ENCODE results near the gene KRT86.
"Not testable (repeated sequence)": the region's sequence is repeated elsewhere in the genome, so short reads cannot be mapped to it uniquely, and the experiment has no call there.

KRT86 gene

DNA sequence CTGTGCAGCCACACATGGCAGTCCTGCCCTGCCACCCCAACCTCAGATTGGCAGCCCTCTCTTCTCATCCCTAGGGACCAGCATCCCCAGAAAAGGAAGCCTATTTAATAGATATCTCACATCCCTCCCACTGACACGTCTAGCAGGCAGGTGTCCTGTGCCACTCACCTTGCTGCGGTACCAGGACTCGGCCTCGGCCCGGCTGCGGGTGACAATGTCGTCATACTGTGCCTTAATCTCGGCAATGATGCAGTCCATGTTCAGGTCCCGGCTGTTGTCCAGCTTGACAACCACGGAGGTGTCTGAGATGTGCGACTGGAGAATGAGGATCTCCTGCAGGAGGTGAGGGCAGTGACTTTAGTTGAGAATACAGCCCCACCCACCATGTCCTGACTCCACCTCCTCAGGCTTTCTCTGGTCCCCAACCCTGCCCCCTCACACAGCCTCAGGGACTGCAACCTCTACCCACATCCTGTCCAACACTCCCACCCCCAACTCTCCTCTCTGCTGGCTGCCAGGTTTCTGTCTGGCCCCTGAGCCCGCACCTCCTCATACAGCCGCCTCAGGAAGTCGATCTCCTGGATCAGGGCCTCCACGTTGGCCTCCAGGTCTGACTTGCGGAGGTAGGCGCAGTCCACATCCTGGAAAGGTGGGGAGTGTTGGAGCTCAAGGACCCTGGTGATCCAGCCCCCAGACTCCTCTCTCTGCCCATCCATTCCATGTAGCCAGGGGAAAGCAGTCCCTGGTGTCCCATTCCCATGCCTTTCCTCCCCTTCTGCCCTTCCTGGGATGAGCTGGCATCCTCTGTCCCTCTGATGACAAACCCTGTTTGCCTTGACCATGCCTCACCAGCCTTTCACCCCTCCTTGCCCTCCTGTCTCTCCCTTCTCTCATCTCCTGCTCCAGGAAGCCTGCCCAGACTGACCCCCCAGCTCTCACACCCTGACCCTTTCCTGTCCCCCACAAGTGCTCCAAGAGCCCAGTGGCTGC is 13.7 kb downstream of the KRT86 start:
- not testable (repeated sequence) for H3K36me3 Mint-ChIP-seq (ENCODE audit: insufficient read depth); H3K9me3 Mint-ChIP-seq; H3K27me3 Mint-ChIP-seq; DNase-seq (ENCODE audit: low spot score in 2 of 2)
- Mint-ChIP-seq H3K27ac (ENCODE audit: low read depth) (peak overlapping the region; percentile 68), H3K4me3 (peak overlapping the region; percentile 33), H3K4me1 (peaks cover 15% of the 10 kb centered on the region)
- peak; percentile 77 for ATAC-seq (replicated peaks; ENCODE audit: extremely low read depth, poor library complexity, severe bottlenecking)

DNA sequence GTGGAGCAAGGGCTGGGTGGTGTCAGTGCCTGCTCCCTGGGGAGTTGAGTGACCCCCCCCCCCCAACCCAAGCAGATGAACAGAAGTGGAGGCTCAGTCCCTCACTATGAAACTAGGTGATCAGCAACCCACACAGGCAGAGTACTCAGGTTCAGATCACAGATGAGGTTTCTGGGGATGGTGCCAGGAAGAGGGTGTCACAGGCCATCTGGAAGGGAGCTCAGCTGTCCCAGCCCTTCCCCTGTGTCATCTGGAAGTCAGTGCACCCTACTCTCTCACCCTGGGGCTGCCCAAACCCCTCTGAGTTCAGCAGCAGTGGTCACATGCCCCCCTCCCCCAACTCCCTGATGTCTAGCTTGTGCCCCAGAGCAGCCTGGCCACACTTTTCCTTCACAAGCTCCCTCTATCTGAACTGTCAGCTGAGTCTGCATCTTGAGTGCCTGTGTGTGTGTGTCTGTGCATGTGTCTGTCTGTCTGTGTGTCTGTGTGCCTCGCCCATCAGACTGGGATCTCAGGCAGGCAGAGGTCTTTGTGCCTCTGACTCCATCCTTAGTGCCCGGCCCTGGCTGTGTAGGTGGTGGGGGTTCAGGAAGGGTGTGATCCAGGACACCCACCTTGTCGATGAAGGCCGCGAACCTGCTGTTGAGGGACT is 16.2 kb downstream of the KRT86 start:
- not testable (repeated sequence) for H3K27me3 Mint-ChIP-seq; ATAC-seq (replicated peaks; ENCODE audit: extremely low read depth, poor library complexity, severe bottlenecking); H3K4me3 Mint-ChIP-seq; H3K36me3 Mint-ChIP-seq (ENCODE audit: insufficient read depth); DNase-seq (ENCODE audit: low spot score in 2 of 2); H3K27ac Mint-ChIP-seq (ENCODE audit: low read depth); H3K9me3 Mint-ChIP-seq
- H3K4me1 Mint-ChIP-seq = peaks cover 15% of the 10 kb centered on the region

DNA sequence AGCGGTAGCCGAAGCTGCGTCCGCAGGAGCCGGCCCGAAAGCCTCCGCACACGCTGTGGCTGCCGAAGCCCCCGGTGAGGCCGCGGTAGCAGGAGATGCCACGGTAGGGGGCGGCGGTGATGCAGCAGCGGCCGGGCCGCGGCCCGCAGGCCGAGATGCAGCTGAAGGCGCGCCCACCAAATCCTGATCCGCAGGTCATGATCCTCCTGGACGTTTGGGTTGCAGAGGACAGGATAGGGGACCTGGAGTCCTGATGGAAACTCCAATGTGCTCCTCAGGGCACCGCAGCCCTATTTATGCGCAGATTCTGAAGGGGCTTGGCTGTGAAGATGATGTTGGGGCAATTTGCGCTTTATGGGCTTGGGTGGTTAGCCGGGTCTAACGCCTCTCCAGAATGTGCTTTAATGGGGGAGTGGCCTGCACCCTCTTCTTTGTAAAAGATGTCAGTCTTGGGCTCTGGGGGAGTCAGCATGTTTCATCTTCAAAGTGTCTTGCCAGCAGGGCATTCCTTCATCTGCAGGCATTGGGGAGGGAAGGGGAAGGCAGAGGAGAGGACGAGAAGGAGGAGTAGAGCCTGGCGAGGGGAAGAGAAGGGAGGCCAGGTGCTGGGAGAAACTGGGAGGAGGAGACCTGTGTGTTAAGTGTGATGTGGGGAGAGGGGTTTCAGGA is 17.0 kb downstream of the KRT86 start, which contains the start of gene KRT81:
Gene KRT81, minus strand, starts transcription at position 268 of the 669 bp plus-strand sequence. Its CDS starts 69 bp downstream, at position 199.
- DNase-seq (ENCODE audit: low spot score in 2 of 2) = no peak
- Mint-ChIP-seq H3K36me3 (ENCODE audit: insufficient read depth) (peaks cover 2% of the 10 kb centered on the region), H3K4me3 (no peak within 1 kb of the TSS), H3K9me3 (no peaks in the 10 kb centered on the region), H3K27ac (ENCODE audit: low read depth) (no peak within 1 kb of the TSS), H3K27me3 (peaks cover 9% of the 10 kb centered on the region), H3K4me1 (peaks cover 15% of the 10 kb centered on the region)
- no peak for ATAC-seq (replicated peaks; ENCODE audit: extremely low read depth, poor library complexity, severe bottlenecking)

GRCh38 chr12:52293926-52294325 is 19.5 kb downstream of the KRT86 start:
- ATAC-seq (replicated peaks; ENCODE audit: extremely low read depth, poor library complexity, severe bottlenecking) (no peak), DNase-seq (ENCODE audit: low spot score in 2 of 2) (no peak)
- no peak overlapping the region for H3K4me3 Mint-ChIP-seq
- H3K27me3 Mint-ChIP-seq = peaks cover 11% of the 10 kb centered on the region
- H3K9me3 Mint-ChIP-seq = no peaks in the 10 kb centered on the region
- H3K27ac Mint-ChIP-seq (ENCODE audit: low read depth) = no peak overlapping the region
- H3K4me1 Mint-ChIP-seq = no peaks in the 10 kb centered on the region
- peaks cover 2% of the 10 kb centered on the region for H3K36me3 Mint-ChIP-seq (ENCODE audit: insufficient read depth)

DNA sequence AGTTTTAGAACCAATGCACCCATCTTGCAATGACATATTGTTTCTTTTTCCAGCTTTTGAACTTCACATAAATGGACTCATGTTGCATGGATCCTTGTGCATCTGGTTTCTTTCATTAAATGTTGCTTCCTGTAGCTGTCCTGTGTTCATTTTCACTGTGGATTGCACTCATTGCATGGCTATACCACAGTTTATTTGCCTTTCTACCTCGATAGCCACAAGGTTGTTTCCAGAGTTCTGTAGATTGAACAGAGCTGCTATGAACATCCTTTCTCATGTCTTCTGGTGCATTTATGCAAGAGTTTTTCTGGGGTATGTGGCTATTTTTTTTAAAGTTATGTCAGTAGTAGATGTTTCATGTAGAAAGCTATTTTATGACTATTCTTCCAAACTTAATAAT is 20.4 kb downstream of the KRT86 start:
- ATAC-seq (replicated peaks; ENCODE audit: extremely low read depth, poor library complexity, severe bottlenecking) (no peak), DNase-seq (ENCODE audit: low spot score in 2 of 2) (no peak)
- Mint-ChIP-seq H3K36me3 (ENCODE audit: insufficient read depth) (peaks cover 2% of the 10 kb centered on the region), H3K4me3 (no peak overlapping the region), H3K27me3 (peaks cover 17% of the 10 kb centered on the region), H3K4me1 (no peaks in the 10 kb centered on the region), H3K27ac (ENCODE audit: low read depth) (no peak overlapping the region), H3K9me3 (no peaks in the 10 kb centered on the region)

DNA sequence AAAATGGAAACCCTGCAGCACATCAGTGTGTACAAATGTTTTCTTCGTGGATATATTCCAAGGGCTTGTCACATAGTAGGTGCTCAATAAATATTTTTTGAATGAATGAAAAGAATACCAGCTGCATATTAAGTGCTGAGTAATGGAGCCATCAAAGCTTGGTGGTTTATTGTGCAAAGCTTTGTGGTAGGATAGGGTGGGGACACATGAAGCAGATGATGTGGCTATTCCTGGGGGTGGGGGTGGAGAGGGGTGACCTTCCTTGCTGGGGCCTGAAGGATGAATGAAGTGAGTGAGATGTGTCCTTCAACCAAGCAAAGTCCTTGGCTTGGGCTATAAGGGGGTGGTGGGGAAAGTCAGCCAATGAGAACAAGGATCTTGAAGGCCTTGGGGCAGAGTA is 21.2 kb downstream of the KRT86 start:
- Mint-ChIP-seq H3K9me3 (no peaks in the 10 kb centered on the region), H3K27ac (ENCODE audit: low read depth) (no peak overlapping the region), H3K27me3 (peaks cover 17% of the 10 kb centered on the region), H3K36me3 (ENCODE audit: insufficient read depth) (peaks cover 2% of the 10 kb centered on the region), H3K4me1 (no peaks in the 10 kb centered on the region), H3K4me3 (no peak overlapping the region)
- DNase-seq (ENCODE audit: low spot score in 2 of 2) (no peak), ATAC-seq (replicated peaks; ENCODE audit: extremely low read depth, poor library complexity, severe bottlenecking) (no peak)

- DNase-seq (ENCODE audit: low spot score in 2 of 2) (no peak), ATAC-seq (replicated peaks; ENCODE audit: extremely low read depth, poor library complexity, severe bottlenecking) (no peak)
- Mint-ChIP-seq H3K4me1 (no peaks in the 10 kb centered on the region), H3K27me3 (peaks cover 11% of the 10 kb centered on the region), H3K36me3 (ENCODE audit: insufficient read depth) (peaks cover 2% of the 10 kb centered on the region), H3K9me3 (no peaks in the 10 kb centered on the region), H3K27ac (ENCODE audit: low read depth) (no peak overlapping the region), H3K4me3 (no peak overlapping the region)
Observed at GRCh38 chr12:52296572-52297215, 22.2 kb downstream of the KRT86 start.

DNA sequence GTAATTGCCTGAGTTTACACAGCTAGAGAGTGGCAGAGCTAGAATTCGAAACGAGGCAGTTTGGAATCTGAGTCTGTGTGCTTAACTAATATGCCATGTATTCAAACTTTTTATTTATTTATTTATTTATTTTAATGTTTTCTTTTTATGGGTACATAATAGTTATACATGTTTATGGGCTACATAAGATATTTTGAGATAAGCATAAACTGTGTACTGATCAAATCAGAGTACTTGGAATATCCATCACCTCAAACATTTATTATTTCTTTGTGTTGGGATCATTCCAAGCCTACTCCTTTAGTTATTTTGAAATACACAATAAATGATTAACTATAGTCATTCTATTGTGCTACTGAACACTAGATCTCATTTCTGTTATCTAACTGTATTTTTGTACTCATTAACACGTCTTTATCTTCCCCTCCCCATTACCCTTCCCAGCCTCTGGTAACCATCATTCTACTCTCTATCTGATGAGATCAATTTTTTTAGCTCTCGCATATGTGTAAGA is 24.3 kb downstream of the KRT86 start:
- no peaks in the 10 kb centered on the region for H3K4me1 Mint-ChIP-seq
- DNase-seq (ENCODE audit: low spot score in 2 of 2) (no peak), ATAC-seq (replicated peaks; ENCODE audit: extremely low read depth, poor library complexity, severe bottlenecking) (no peak)
- H3K36me3 Mint-ChIP-seq (ENCODE audit: insufficient read depth) = no peaks in the 10 kb centered on the region
- no peak overlapping the region for H3K27ac Mint-ChIP-seq (ENCODE audit: low read depth)
- H3K27me3 Mint-ChIP-seq = peaks cover 8% of the 10 kb centered on the region
- no peaks in the 10 kb centered on the region for H3K9me3 Mint-ChIP-seq
- H3K4me3 Mint-ChIP-seq = no peak overlapping the region

- ATAC-seq (replicated peaks; ENCODE audit: extremely low read depth, poor library complexity, severe bottlenecking) = no peak
- H3K9me3 Mint-ChIP-seq = no peaks in the 10 kb centered on the region
- no peak overlapping the region for H3K27ac Mint-ChIP-seq (ENCODE audit: low read depth)
- H3K4me1 Mint-ChIP-seq = peaks cover 12% of the 10 kb centered on the region
- peaks cover 8% of the 10 kb centered on the region for H3K27me3 Mint-ChIP-seq
- H3K4me3 Mint-ChIP-seq = no peak overlapping the region
- no peak for DNase-seq (ENCODE audit: low spot score in 2 of 2)
- H3K36me3 Mint-ChIP-seq (ENCODE audit: insufficient read depth) = no peaks in the 10 kb centered on the region
Observed at GRCh38 chr12:52300796-52301691, 26.6 kb downstream of the KRT86 start.

GRCh38 chr12:52301721-52302120 is 27.3 kb downstream of the KRT86 start:
- Mint-ChIP-seq H3K27me3 (peaks cover 10% of the 10 kb centered on the region), H3K4me1 (peaks cover 12% of the 10 kb centered on the region)
- not testable (repeated sequence) for H3K27ac Mint-ChIP-seq (ENCODE audit: low read depth); H3K9me3 Mint-ChIP-seq; H3K36me3 Mint-ChIP-seq (ENCODE audit: insufficient read depth); ATAC-seq (replicated peaks; ENCODE audit: extremely low read depth, poor library complexity, severe bottlenecking); H3K4me3 Mint-ChIP-seq; DNase-seq (ENCODE audit: low spot score in 2 of 2)

DNA sequence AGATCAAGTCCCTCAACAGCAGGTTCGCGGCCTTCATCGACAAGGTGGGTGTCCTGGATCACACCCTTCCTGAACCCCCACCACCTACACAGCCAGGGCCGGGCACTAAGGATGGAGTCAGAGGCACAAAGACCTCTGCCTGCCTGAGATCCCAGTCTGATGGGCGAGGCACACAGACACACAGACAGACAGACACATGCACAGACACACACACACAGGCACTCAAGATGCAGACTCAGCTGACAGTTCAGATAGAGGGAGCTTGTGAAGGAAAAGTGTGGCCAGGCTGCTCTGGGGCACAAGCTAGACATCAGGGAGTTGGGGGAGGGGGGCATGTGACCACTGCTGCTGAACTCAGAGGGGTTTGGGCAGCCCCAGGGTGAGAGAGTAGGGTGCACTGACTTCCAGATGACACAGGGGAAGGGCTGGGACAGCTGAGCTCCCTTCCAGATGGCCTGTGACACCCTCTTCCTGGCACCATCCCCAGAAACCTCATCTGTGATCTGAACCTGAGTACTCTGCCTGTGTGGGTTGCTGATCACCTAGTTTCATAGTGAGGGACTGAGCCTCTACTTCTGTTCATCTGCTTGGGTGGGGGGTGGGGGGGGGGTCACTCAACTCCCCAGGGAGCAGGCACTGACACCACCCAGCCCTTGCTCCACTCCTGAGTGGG is 27.9 kb downstream of the KRT86 start:
- not testable (repeated sequence) for DNase-seq (ENCODE audit: low spot score in 2 of 2); ATAC-seq (replicated peaks; ENCODE audit: extremely low read depth, poor library complexity, severe bottlenecking); H3K27ac Mint-ChIP-seq (ENCODE audit: low read depth); H3K9me3 Mint-ChIP-seq; H3K4me3 Mint-ChIP-seq; H3K36me3 Mint-ChIP-seq (ENCODE audit: insufficient read depth)
- H3K27me3 Mint-ChIP-seq = peaks cover 17% of the 10 kb centered on the region
- peaks cover 12% of the 10 kb centered on the region for H3K4me1 Mint-ChIP-seq
